OCI-LY7 (cell line): ENCODE results near the gene CCR3. TPM values are rescaled to one million over a fixed set of nuclear protein-coding genes. Genes with fewer than 3 reads are reported as not detected.
A peak's percentile ranks its signal among the peaks of the same experiment; 100 is the strongest.

Experiments used
- BruUV-seq: library from RNA; stranded (reverse); fragments of 400-500 nt; replicated peaks from 2 replicates; lab custom pipeline; 2021; lab: Mats Ljungman, UMichigan
- CTCF ChIA-PET: fragments of 300-600 bp; sonication (Branson Sonifier 250); formaldehyde crosslinking; loops from one replicate; lab custom pipeline; 2022; ENCODE audit warnings: antibody characterized with exemption; ENCODE audit not compliant: unreplicated experiment; lab: Charles Lee
- POLR2A ChIA-PET: fragments of 300-600 bp; sonication (Branson Sonifier 250); formaldehyde crosslinking; loops from one replicate; lab custom pipeline; 2022; ENCODE audit warnings: antibody characterized with exemption; lab: Charles Lee
- DNase-seq: peaks from one replicate; pipeline ENCODE4 v3.0.0-alpha.2; 2015; ENCODE audit warnings: low spot score
- H2AFZ ChIP-seq: fragments of 200-600 bp; sonication (generic), shearing (Covaris generic); 2 replicates; pipeline ENCODE4 v1.6.1; 2014; ENCODE audit warnings: mild to moderate bottlenecking, antibody characterized with exemption, low read length, moderate library complexity
- H3K27ac ChIP-seq: fragments of 200-600 bp; sonication (generic); 2 replicates; pipeline ENCODE4 v1.5.1; 2014; ENCODE audit warnings: mixed run types, low read depth, mild to moderate bottlenecking, moderate library complexity, low read length, inconsistent platforms; ENCODE audit not compliant: poor library complexity, severe bottlenecking
- H3K36me3 ChIP-seq: fragments of 200-600 bp; sonication (generic); 2 replicates; pipeline ENCODE4 v1.6.1; 2014; ENCODE audit warnings: mild to moderate bottlenecking, antibody characterized with exemption, low read length, moderate library complexity, mixed read lengths; ENCODE audit not compliant: insufficient read depth
- H3K4me1 ChIP-seq: fragments of 200-600 bp; sonication (generic); 2 replicates; pipeline ENCODE4 v1.5.1; 2014; ENCODE audit warnings: mild to moderate bottlenecking, low read length; ENCODE audit not compliant: insufficient read depth, poor library complexity, severe bottlenecking
- H3K4me2 ChIP-seq: fragments of 200-600 bp; sonication (generic); 2 replicates; pipeline ENCODE4 v1.6.1; 2014; ENCODE audit warnings: mild to moderate bottlenecking, low read length
- H3K4me3 ChIP-seq: fragments of 200-600 bp; sonication (generic); 2 replicates; pipeline ENCODE4 v1.5.1; 2014; ENCODE audit warnings: mild to moderate bottlenecking, low read depth, low read length; ENCODE audit not compliant: poor library complexity, severe bottlenecking
- H3K79me2 ChIP-seq: fragments of 200-600 bp; sonication (generic); 2 replicates; pipeline ENCODE4 v1.6.1; 2016; ENCODE audit warnings: low read depth, mild to moderate bottlenecking, low read length, moderate library complexity, mixed read lengths; ENCODE audit not compliant: insufficient read depth
- H3K9me2 ChIP-seq: fragments of 200-600 bp; sonication (generic); 2 replicates; pipeline ENCODE4 v1.6.1; 2016; ENCODE audit warnings: mild to moderate bottlenecking, low read length, mixed read lengths; ENCODE audit not compliant: insufficient read depth
- H3K9me3 ChIP-seq: fragments of 200-600 bp; sonication (generic); 2 replicates; pipeline ENCODE4 v1.6.1; 2014; ENCODE audit warnings: mild to moderate bottlenecking, mixed run types, low read length, mixed read lengths
- H4K20me1 ChIP-seq: fragments of 200-600 bp; sonication (generic); 2 replicates; pipeline ENCODE4 v1.6.1; 2014; ENCODE audit warnings: mild to moderate bottlenecking, antibody characterized with exemption, low read length, moderate library complexity, mixed read lengths; ENCODE audit not compliant: insufficient read depth
- EZH2phosphoT487 ChIP-seq: fragments of 200-600 bp; sonication (generic); IDR thresholded peaks from 2 replicates; pipeline ENCODE4 v1.6.1; 2018; ENCODE audit warnings: low read depth, borderline replicate concordance, mild to moderate bottlenecking, mixed run types, antibody characterized with exemption, low read length, moderate library complexity, mixed read lengths
- intact Hi-C: fragments of 100-400 bp; cut with micrococcal nuclease; formaldehyde crosslinking; loops from one replicate; pipeline ENCODE4 v1.10.0; 2022; ENCODE audit not compliant: unreplicated experiment
- total RNA-seq, 2 experiments: library from RNA; depleted of rRNA in 1 of 2; stranded (reverse); fragments of >200 nt in 1 of 2; shearing (Covaris generic) in 1 of 2; gene quantifications; 2 replicates each; pipeline ENCODE4 v1.2.3, GENCODE V29; 2014 to 2022
- TF ChIP-seq, protein P1 (sequence below): fragments of 200-600 bp; sonication (generic); conservative IDR thresholded peaks from 2 replicates; pipeline ENCODE4 v1.5.1; 2014; ENCODE audit warnings: mild to moderate bottlenecking, antibody characterized with exemption, low read length, moderate library complexity, mixed read lengths

The CCR3 gene
- total RNA-seq, 2 experiments from 2014 or later = not detected

DNA sequence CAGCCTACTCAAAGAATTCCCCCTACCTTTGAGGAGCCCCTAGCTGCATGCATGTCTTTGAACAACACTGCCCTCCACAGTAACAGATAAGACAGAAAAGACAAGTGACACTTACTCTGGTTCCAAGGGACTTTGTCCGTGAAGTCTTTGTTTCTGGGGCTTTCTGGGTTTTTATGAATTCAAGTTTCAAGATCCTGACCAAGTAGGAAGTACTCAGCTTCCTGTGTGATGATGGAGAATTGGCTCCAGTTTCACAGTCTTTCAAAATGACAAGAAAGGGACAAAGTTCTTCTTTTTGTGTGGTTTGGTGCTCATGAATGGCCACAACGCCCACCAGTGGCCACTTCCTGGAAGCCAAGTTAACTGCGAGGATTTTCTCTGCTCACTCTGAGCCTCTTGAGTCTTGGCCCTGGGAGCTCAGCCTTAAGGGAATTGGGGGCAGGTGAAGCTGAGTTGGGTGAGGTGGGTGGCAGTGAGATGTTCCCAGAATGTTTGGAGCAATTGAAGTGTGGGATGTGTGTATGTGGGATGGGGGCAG is 34.0 kb upstream of the CCR3 start, which contains the start of gene CCR1:
TSS of gene CCR1 (minus strand) at position 147 of the 538 bp plus-strand sequence. CDS start 4,000 bp downstream, outside the sequence.
- Histone ChIP-seq H3K27ac (no peak within 1 kb of the TSS), H2AFZ (no peak within 1 kb of the TSS), H3K4me3 (no peak within 1 kb of the TSS), H3K36me3 (no peaks in the 10 kb centered on the region), H3K9me2 (no peaks in the 10 kb centered on the region), H3K4me1 (no peaks in the 10 kb centered on the region), H3K4me2 (no peak within 1 kb of the TSS), H4K20me1 (no peaks in the 10 kb centered on the region), H3K79me2 (no peaks in the 10 kb centered on the region), H3K9me3 (no peaks in the 10 kb centered on the region)
- ChIA-PET CTCF (no interaction called here), POLR2A (interaction anchor here (0.6 kb wide), 1 partner anchor 9 kb away, joined by 3 read pairs; no protein-coding TSS in a partner anchor)
- no TSS peak for BruUV-seq
- TF ChIP-seq, protein P1, sequence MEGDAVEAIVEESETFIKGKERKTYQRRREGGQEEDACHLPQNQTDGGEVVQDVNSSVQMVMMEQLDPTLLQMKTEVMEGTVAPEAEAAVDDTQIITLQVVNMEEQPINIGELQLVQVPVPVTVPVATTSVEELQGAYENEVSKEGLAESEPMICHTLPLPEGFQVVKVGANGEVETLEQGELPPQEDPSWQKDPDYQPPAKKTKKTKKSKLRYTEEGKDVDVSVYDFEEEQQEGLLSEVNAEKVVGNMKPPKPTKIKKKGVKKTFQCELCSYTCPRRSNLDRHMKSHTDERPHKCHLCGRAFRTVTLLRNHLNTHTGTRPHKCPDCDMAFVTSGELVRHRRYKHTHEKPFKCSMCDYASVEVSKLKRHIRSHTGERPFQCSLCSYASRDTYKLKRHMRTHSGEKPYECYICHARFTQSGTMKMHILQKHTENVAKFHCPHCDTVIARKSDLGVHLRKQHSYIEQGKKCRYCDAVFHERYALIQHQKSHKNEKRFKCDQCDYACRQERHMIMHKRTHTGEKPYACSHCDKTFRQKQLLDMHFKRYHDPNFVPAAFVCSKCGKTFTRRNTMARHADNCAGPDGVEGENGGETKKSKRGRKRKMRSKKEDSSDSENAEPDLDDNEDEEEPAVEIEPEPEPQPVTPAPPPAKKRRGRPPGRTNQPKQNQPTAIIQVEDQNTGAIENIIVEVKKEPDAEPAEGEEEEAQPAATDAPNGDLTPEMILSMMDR = peak; percentile 65
- TF ChIP-seq EZH2phosphoT487 = no peak
- DNase-seq = peak; percentile 32
- intact Hi-C loops = loop anchor here (1.0 kb wide), 1 partner anchor 120 kb away; no protein-coding TSS in a partner anchor

DNA sequence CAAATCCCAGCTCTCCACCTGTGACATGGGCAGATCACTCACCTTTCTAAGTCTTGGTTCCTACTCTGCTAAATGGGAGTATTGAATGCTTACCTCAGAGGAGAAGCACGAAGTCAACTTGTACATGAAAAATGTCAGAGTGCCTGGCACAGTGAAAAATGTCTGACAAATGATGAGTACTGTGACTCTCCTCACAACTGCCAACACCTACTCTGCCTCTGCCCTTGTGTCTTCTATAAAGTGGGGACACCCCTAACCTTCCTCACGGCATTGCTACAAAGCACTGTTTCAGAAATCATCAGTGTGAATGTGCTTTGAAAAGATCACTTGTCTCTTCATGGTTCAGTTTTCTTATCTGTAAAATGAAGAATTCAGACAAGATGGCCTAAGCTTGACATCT is 33.2 kb upstream of the CCR3 start:
- ChIA-PET POLR2A (interaction anchor here (0.6 kb wide), 1 partner anchor 8 kb away, joined by 3 read pairs; no protein-coding TSS in a partner anchor), CTCF (no interaction called here)
- H3K4me3 ChIP-seq = no peak overlapping the region
- TF ChIP-seq, protein P1 = no peak
- no peak for TF ChIP-seq EZH2phosphoT487
- no peaks in the 10 kb centered on the region for H3K9me2 ChIP-seq
- no peaks in the 10 kb centered on the region for H3K79me2 ChIP-seq
- no peaks in the 10 kb centered on the region for H3K4me1 ChIP-seq
- no peaks in the 10 kb centered on the region for H4K20me1 ChIP-seq
- H3K36me3 ChIP-seq = no peaks in the 10 kb centered on the region
- no peak overlapping the region for H3K4me2 ChIP-seq
- no peak overlapping the region for H2AFZ ChIP-seq
- intact Hi-C loops = no loop called here
- no peaks in the 10 kb centered on the region for H3K9me3 ChIP-seq
- no TSS peak for BruUV-seq
- no peak for DNase-seq
- no peak overlapping the region for H3K27ac ChIP-seq
